ENCODE measurements around the gene MX1. TPM values are rescaled to one million over a fixed set of nuclear protein-coding genes. Genes with fewer than 3 reads are reported as not detected.

Gene MX1
- total RNA-seq, 1 experiment from 2014 or later, result 11.4 TPM

DNA sequence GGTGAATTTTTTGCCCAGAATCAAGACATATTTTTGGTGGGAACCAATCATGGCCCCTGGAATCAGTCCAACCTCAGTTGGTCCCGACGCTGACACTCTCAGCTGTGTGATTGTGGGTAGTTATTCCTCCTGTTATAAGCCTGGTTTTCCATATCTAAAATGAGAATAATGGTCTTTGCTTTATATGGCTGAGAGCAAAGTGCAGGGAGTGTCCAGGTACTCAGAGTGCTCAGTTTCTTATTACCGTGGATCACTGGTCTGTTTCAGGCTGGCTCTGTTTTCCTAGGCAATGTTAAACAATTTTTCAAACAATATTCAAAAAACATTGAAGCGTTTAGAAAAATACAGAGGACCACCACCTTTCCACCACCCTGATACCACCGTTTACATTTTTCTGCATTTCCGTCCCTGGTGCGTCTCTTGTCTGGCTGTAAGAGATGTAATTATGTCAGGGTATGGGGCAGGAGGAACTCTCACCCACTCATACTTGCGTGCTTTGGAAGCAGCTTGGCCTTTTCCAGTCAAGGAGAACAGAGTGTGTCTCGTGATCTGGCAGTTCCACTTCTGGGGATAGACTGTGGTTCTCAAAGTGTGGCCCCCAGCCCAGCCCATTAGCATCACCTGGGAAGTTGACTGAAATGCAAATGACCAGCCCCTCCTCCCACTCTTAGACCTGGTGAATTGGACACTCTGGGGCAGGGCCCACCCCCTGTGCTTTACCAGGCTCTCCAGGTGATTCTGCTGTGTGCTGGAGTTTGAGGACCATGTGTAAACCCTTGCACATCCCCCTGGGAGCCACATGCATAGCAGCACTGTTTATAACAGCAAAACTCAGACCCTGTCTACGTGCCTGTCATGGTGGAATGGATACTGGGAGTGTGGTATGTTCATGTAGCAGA lies 6.8 kb downstream of the MX1 start:
- no peak for DNase-seq (ENCODE audit: low spot score)

DNA sequence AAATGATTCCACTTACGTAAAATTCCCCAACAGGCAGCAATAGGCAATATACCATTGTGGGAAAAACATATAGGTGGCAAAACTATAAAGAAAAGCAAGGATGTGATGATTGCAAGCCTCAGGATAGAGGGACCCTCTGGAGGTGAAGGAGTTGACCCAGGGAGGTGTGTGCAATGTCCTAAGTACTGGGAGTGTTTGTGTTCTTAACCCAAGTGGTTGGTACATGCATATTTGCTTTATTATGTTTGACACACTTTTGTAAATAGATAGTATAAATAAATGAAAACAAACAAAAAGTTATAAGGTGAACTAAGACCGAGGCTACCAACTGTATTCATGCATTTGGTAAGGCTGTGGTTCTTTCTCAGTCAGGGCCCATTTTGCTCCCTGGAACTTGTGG lies 7.5 kb downstream of the MX1 start:
- no peak for DNase-seq (ENCODE audit: low spot score)

GRCh38 chr21:41435706-41436105 lies 9.7 kb downstream of the MX1 start:
- no peak for DNase-seq (ENCODE audit: low spot score)

- no peak for DNase-seq (ENCODE audit: low spot score)
Observed at GRCh38 chr21:41437729-41438128, 11.7 kb downstream of the MX1 start.

GRCh38 chr21:41438425-41439113 lies 12.5 kb downstream of the MX1 start:
- DNase-seq (ENCODE audit: low spot score), result no peak

DNA sequence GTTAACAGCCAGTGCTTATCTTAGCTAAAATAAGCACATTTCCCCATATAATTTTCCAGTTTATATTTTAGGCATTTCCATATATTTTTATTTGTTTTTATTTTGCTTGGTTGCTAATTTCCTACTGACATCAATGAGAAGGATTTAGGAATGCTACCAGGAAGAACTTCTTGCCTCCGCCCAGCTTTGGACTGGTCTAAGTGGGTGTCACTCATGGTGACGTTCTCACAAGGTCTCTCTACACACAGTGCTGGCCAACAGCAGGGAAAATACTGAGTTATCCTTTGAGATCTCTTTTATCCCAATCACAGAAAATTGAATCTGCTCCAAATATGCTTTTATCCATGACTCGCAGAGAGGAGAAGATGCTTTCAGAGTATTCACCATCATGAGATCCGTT lies 13.2 kb downstream of the MX1 start:
- DNase-seq (ENCODE audit: low spot score), result no peak

GRCh38 chr21:41441546-41441945 lies 15.5 kb downstream of the MX1 start:
- DNase-seq (ENCODE audit: low spot score), result no peak

DNA sequence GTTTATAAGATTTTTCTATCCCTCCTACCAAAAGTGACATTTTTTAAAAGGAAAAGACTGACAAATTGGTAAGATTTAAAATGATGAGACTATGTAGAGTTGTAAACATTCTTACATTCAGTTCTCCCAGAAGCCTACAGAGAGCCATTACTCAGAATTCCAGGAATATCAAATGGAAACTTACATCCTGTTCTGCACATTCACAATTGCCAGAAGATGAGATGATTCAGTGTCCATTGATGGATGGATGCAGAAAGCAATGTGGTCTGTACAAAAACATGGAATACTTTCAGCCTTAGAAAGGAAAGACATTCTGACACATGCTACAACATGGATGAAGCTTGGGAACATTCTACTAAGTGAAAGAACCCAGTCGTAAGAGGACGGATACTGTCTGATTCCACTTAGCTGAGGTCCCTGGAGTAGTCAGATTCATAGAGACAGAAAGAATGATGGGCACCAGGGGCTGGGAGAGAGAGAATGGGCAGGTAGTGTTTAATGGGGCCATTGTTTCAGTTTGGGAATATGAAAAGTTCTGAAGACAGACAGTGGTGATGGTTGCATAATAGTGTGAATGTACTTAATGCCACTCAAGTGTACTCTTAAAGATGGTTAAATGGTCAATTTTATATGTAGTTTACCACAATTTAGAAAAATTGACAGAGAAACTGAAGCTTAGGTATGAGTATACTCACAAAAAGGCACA lies 16.6 kb downstream of the MX1 start:
- no peak for DNase-seq (ENCODE audit: low spot score)

GRCh38 chr21:41443562-41443961 lies 17.5 kb downstream of the MX1 start:
- no peak for DNase-seq (ENCODE audit: low spot score)

GRCh38 chr21:41444703-41445464 lies 18.8 kb downstream of the MX1 start:
- DNase-seq (ENCODE audit: low spot score), result no peak

DNA sequence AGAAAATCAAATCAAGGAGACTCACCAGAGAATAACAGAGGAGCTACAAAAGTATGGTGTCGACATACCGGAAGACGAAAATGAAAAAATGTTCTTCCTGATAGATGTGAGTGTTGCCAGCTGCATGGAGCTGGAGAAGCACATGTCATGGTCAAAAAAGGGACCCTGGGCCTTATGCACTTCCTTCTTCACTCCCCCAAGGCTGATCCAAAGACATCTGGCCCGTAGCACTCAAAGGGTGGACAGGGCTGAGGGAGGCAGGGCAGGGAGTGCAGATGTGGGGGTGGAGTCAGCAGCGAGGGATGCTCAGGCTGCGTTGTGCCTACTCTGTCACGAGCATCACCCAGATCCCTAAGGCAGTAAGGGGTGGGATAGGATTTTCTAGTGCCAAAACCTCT lies 19.4 kb downstream of the MX1 start:
- no peak for DNase-seq (ENCODE audit: low spot score)

DNA sequence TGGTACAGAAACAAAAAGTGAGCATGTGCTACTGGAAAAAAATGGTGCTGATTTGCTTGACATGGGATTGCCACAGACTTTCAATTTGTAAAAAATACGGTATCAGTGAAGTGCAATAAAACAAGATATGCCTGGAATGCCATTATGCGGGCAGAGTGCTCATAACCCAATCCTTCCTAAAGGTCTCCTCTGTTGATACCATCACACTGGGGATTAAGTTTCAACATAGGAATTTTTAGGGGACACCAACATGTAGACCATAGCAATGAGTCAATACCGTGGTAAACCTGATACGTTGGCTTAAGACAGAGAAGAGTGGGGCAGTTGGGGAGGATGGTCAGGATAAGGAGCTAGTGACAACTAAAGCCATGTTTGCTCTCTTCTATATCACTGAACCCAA lies 20.5 kb downstream of the MX1 start:
- DNase-seq (ENCODE audit: low spot score), result no peak

DNA sequence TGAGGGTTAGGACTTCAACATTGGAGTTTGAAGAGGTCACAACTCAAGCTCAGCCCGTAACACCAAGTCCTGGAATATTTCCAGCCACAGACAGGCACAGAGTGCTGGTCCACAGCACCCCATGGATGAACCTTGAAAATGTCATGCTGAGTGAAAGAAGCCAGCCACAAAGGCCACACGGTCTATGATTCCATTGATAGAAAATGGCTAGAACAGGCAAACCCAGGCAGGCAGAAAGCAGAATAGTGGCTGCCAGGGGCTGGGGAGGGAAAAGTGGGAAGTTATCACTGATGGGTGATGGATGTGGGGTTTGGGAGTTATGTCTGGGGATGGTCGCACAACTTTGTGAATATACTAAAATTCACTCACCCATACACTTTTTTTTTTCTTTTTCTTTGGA lies 21.3 kb downstream of the MX1 start:
- no peak for DNase-seq (ENCODE audit: low spot score)

GRCh38 chr21:41449613-41450012 lies 23.6 kb downstream of the MX1 start:
- no peak for DNase-seq (ENCODE audit: low spot score)

GRCh38 chr21:41451753-41452676 lies 26.0 kb downstream of the MX1 start:
- DNase-seq (ENCODE audit: low spot score), result no peak

DNA sequence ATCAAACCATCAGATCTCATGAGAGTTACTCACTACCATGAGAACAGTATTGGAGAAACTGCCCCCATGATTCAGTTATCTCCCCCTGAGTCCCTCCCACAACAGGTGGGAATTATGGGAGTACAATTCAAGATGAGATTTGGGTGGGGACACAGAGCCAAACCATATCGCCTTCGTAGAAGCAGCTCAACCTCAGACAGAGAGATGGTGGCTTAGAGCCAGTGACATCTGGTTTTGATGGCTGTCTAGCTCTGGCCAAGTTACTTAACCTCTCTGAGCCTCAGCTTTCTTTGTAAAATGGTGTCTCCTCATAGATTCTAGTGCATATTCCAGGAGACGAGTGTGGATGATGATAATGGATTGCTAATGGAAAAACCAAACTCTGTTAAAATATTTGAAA lies 27.2 kb downstream of the MX1 start:
- DNase-seq (ENCODE audit: low spot score), result no peak

- DNase-seq (ENCODE audit: low spot score), result no peak
Observed at GRCh38 chr21:41453761-41454160, 27.7 kb downstream of the MX1 start.

- peak; percentile 57 for DNase-seq (ENCODE audit: low spot score)
Observed at GRCh38 chr21:41458121-41458520, 32.1 kb downstream of the MX1 start.

GRCh38 chr21:41458559-41458958 lies 32.5 kb downstream of the MX1 start:
- DNase-seq (ENCODE audit: low spot score), result no peak

- no peak for DNase-seq (ENCODE audit: low spot score)
Observed at GRCh38 chr21:41459884-41460534, 34.0 kb downstream of the MX1 start.
